GM08714 (cell line): ENCODE data around the gene CATSPERZ.

Experiments
- H3K4me3 ChIP-seq: fragments of 200-500 bp; sonication (Bioruptor generic); 2 replicates; pipeline ENCODE4 v1.5.1; 2014; ENCODE audit warnings: mild to moderate bottlenecking, low read length, inconsistent platforms
- ZNF274 ChIP-seq: IDR thresholded peaks from 2 replicates; pipeline ENCODE4 v1.6.1; 2012; ENCODE audit warnings: mild to moderate bottlenecking, low read depth, low read length

Gene CATSPERZ

DNA sequence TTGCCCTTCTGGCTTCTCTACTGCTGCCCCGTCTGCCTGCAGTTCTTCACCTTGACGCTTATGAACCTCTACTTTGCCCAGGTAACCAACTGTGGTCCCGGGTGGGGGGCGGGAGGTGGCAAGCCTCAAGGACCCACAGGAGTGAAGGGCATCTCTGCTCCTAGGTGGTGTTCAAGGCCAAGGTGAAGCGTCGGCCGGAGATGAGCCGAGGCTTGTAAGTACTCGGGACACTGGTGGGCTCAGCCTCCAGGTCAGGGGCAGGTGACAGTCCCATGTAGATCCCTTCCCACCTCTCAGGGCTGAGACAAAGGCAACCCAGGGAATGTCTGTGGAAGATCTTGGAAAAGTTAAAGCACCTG is 13.4 kb upstream of the CATSPERZ start:
- no peak overlapping the region for H3K4me3 ChIP-seq
- no peak for TF ChIP-seq ZNF274

DNA sequence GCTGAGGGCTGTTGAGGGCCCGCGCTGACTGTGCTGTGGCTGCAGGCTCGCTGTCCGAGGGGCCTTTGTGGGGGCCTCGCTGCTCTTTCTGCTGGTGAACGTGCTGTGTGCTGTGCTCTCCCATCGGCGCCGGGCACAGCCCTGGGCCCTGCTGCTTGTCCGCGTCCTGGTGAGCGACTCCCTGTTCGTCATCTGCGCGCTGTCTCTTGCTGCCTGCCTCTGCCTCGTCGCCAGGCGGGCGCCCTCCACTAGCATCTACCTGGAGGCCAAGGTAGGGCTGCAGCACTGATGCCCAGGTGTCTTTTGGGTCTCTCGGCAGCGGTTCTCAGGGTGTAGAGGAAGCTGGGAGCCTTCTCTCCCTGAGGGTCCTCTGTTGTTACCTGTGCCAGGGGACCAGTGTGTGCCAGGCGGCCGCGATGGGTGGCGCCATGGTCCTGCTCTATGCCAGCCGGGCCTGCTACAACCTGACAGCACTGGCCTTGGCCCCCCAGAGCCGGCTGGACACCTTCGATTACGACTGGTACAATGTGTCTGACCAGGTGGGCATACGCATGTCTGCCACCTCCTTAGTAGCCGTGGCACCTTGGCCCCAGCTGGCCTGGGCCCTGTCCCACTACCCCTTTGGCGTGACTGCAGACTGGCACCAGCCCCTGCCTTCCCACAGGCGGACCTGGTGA is 12.3 kb upstream of the CATSPERZ start:
- TF ChIP-seq ZNF274: no peak
- H3K4me3 ChIP-seq: no peak overlapping the region

GRCh38 chr11:64288353-64288750 is 11.8 kb upstream of the CATSPERZ start:
- no peak overlapping the region for H3K4me3 ChIP-seq
- no peak for TF ChIP-seq ZNF274

- no peak for TF ChIP-seq ZNF274
- H3K4me3 ChIP-seq: no peak overlapping the region
These were observed 11.1 kb upstream of the CATSPERZ start for GRCh38 chr11:64289002-64289564.

DNA sequence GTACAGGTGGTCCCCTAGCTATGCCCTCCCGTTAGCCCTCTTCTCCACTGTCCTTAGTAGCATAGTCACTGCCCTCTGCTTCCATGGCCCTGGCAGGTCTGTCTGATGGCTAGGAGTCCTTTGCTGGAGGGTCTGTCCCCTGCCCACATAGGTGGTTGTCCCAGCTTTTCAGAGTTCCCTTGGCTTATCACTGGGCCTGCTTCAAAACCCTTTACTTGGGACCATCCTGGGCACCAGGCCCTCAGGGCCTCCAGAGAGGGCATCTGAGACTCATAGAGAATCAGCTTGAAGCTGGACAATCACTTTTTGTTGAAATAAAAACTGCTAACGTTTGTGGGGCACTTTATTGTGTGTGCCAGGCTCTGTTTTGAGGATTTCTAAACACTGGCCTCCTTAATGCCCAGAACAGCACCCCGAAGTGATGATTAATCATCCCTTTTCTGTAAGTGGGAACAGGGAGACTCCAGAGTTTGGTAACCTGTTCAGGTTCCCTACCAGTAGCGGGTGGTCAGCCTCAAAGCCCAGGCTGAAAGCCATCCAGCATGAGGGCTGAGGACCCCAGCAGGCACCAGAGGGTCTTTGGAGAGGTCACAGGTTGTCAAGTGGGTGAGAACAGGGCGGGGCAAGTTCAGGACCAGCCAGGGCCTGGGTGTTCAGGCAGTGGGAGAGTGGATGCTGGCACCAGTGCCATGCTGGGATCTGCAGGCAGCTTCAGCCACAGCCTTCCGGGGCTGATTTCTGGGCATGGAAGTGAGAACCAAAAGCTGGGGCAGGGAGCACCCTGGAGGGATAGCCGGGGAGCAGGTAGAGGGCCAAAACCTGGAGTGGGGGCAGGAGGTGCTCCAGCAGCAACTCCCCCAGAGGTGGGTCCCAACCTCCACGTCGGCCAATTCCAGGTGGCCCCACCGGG is 9.6 kb upstream of the CATSPERZ start:
- no peak overlapping the region for H3K4me3 ChIP-seq
- TF ChIP-seq ZNF274: no peak

- no peak for TF ChIP-seq ZNF274
- H3K4me3 ChIP-seq: no peak within 1 kb of the TSS
These were observed 8.9 kb upstream of the CATSPERZ start, which contains the start of gene KCNK4 for GRCh38 chr11:64291262-64291751. Gene KCNK4, plus strand, starts transcription at chr11:64291302. Its CDS starts 1,717 bp downstream, at chr11:64293019.

GRCh38 chr11:64291752-64292459 is 8.3 kb upstream of the CATSPERZ start:
- no peak for TF ChIP-seq ZNF274

DNA sequence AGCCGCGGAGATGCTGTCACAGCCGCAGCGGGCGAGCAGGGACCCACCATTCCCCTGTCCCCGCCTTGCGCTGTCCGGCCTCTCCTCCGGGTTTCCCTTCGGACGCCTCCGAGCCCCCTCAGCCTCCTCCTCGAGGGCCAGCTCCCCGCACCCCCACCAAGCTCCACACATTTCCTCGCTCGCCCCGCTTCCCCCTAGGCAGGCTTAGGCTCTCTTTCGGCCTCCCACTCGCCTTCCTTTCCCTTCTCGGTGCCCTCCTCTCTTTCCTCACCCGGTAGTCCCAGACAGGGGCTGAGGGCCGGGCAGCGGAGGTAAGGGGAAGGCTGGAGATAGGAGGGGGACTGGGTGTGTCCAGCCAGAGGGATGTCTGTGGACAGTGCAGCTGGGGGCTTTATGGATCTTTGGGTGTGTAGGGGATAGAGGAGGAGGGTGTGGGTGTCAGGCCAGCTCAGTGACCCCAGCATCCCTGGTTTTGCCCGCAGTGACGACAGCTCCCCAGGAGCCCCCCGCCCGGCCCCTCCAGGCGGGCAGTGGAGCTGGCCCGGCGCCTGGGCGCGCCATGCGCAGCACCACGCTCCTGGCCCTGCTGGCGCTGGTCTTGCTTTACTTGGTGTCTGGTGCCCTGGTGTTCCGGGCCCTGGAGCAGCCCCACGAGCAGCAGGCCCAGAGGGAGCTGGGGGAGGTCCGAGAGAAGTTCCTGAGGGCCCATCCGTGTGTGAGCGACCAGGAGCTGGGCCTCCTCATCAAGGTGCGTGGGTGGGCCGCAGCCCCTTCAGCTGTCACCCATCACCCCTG is 7.5 kb upstream of the CATSPERZ start:
- no peak for TF ChIP-seq ZNF274
- H3K4me3 ChIP-seq: no peak overlapping the region

More at GRCh38 chr11:64291752-64292459, 8.3 kb upstream of the CATSPERZ start:
- H3K4me3 ChIP-seq: no peak overlapping the region

DNA sequence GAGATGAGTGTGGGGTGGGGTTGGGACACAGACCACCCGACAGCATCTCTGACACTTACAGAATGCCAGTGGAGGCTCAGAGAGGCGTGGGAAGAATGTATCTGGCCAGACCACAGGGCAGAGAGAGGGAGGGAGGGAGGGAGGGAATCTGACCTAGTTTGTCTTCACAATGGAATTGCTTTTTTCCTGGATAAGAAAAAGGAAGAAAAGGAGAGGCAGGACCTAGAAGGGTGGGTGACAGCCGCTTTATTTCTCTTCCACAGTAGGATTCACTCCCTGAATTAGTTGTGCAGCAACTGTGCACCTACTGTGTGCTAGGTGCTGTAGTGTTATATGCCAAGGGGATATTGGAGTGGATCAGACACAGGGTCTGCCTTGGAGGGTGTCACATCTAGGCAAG is 5.4 kb upstream of the CATSPERZ start:
- no peak for TF ChIP-seq ZNF274
- H3K4me3 ChIP-seq: no peak overlapping the region

DNA sequence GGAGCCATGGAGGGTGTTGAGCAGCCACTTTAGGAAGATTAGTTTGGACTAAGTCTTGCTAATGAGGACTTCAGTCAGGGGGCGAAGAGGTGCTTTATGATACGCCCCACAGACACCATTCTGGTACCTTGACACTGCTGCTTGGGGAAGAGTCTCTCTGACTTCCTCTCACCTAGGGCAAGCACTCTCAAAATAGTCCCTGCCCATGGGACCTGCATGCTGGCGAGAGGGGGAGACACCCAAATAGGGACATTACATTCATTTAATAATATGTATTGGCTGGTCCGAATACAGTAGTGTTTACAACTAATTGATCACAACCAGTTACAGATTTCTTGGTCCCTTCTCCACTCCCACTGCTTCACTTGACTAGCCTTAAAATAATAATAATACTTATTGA is 4.4 kb upstream of the CATSPERZ start:
- H3K4me3 ChIP-seq: no peak overlapping the region
- TF ChIP-seq ZNF274: no peak

DNA sequence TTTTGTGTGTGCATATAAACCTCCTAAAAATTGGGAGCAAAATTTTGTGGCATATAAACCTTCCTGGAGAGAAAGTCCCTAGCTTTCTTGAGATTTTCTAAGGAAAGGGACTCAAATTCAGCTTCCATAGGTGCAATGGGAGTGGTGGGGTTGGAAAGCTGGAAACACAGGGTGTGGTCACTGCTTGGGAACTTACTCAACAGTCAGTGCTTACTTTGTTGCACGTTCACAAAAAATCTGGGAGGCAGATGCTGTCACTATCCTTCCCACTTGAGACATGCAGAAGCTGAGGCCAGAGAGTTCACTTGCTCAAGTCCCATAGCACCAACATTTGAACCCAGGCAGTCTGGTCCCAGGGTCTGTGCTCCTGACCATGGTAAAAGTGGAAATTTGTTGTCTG is 3.9 kb upstream of the CATSPERZ start:
- H3K4me3 ChIP-seq: no peak overlapping the region

GRCh38 chr11:64296830-64297698 is 3.1 kb upstream of the CATSPERZ start:
- H3K4me3 ChIP-seq: no peak overlapping the region

More for the DNA sequence above, 3.9 kb upstream of the CATSPERZ start:
- TF ChIP-seq ZNF274: no peak

GRCh38 chr11:64297699-64298358 is 2.3 kb upstream of the CATSPERZ start:
- no peak overlapping the region for H3K4me3 ChIP-seq
- no peak for TF ChIP-seq ZNF274

More at GRCh38 chr11:64296830-64297698, 3.1 kb upstream of the CATSPERZ start:
- no peak for TF ChIP-seq ZNF274
